GM15510 (cell line): Measurements from ENCODE around the gene CAPN6.

ENCODE experiments used
- POLR2A ChIP-seq: IDR thresholded peaks from 3 replicates; pipeline ENCODE4 v1.6.1; 2011; ENCODE audit warnings: borderline replicate concordance; ENCODE audit not compliant: insufficient read length; ENCODE audit errors: extremely low read depth

Gene CAPN6

GRCh38 chrX:111270339-111270738 lies at the start of gene CAPN6:
Gene CAPN6, minus strand, starts transcription at chrX:111270483. Its CDS starts 6,547 bp downstream, at chrX:111263936.
- TF ChIP-seq POLR2A, result no peak

GRCh38 chrX:111319451-111319850 lies 49.2 kb upstream of the CAPN6 start:
- no peak for TF ChIP-seq POLR2A

- TF ChIP-seq POLR2A, result no peak
Observed at GRCh38 chrX:111318901-111319300, 48.6 kb upstream of the CAPN6 start.

- no peak for TF ChIP-seq POLR2A
Observed at GRCh38 chrX:111309083-111309482, 38.8 kb upstream of the CAPN6 start.

GRCh38 chrX:111308039-111308438 lies 37.8 kb upstream of the CAPN6 start:
- no peak for TF ChIP-seq POLR2A

- no peak for TF ChIP-seq POLR2A
Observed at GRCh38 chrX:111302284-111302683, 32.0 kb upstream of the CAPN6 start.

- TF ChIP-seq POLR2A, result no peak
Observed at GRCh38 chrX:111288841-111289240, 18.6 kb upstream of the CAPN6 start.

GRCh38 chrX:111284631-111285293 lies 14.5 kb upstream of the CAPN6 start:
- no peak for TF ChIP-seq POLR2A

- TF ChIP-seq POLR2A, result no peak
Observed at GRCh38 chrX:111283446-111283845, 13.2 kb upstream of the CAPN6 start.

GRCh38 chrX:111282991-111283390 lies 12.7 kb upstream of the CAPN6 start:
- no peak for TF ChIP-seq POLR2A

- no peak for TF ChIP-seq POLR2A
Observed at GRCh38 chrX:111282139-111282538, 11.9 kb upstream of the CAPN6 start.

GRCh38 chrX:111268506-111268905 lies 1.8 kb downstream of the CAPN6 start:
- TF ChIP-seq POLR2A, result no peak

- no peak for TF ChIP-seq POLR2A
Observed at GRCh38 chrX:111265486-111265885, 4.8 kb downstream of the CAPN6 start.

- no peak for TF ChIP-seq POLR2A
Observed at GRCh38 chrX:111264385-111264784, 5.9 kb downstream of the CAPN6 start.

- no peak for TF ChIP-seq POLR2A
Observed at GRCh38 chrX:111262086-111262485, 8.2 kb downstream of the CAPN6 start.

- no peak for TF ChIP-seq POLR2A
Observed at GRCh38 chrX:111260451-111260850, 9.8 kb downstream of the CAPN6 start.

- TF ChIP-seq POLR2A, result no peak
Observed at GRCh38 chrX:111259559-111259958, 10.7 kb downstream of the CAPN6 start.
